Panc1 (cell line): ENCODE data around the gene ALDOC. TPM values are rescaled to one million over a fixed set of nuclear protein-coding genes. Genes with fewer than 3 reads are reported as not detected.

ENCODE experiments used
- ATAC-seq: fragments of 200-7000 bp; cut with Tn5 transposase; 2 replicates; pipeline ENCODE4 v1.9.1; 2020; ENCODE audit warnings: mild to moderate bottlenecking, moderate library complexity
- BruUV-seq: library from RNA; stranded (reverse); fragments of 400-500 nt; replicated peaks from 2 replicates; lab custom pipeline; 2021; lab: Mats Ljungman, UMichigan
- CTCF ChIA-PET: fragments of 300-600 bp; sonication (Branson Sonifier 250); formaldehyde crosslinking; loops from one replicate; lab custom pipeline; 2022; ENCODE audit warnings: antibody characterized with exemption; lab: Charles Lee
- POLR2A ChIA-PET: fragments of 300-600 bp; sonication (Branson Sonifier 250); formaldehyde crosslinking; loops from one replicate; lab custom pipeline; 2022; ENCODE audit warnings: antibody characterized with exemption; lab: Charles Lee
- DNase-seq: peaks from one replicate; pipeline ENCODE4 v3.0.0-alpha.2; 2010; ENCODE audit warnings: low read depth, low spot score
- H3K27ac ChIP-seq: 2 replicates; pipeline ENCODE4 v1.5.1; 2011; ENCODE audit warnings: mild to moderate bottlenecking, low read length, inconsistent platforms
- H3K27me3 ChIP-seq: fragments of 200-500 bp; sonication (Bioruptor generic); 2 replicates; pipeline ENCODE4 v1.6.0; 2014; ENCODE audit warnings: low read length, inconsistent platforms; ENCODE audit not compliant: control insufficient read depth, insufficient read depth
- H3K36me3 ChIP-seq: fragments of 200-500 bp; sonication (Bioruptor generic); 2 replicates; pipeline ENCODE4 v1.5.1; 2014; ENCODE audit warnings: inconsistent platforms, mild to moderate bottlenecking, low read length, moderate library complexity; ENCODE audit not compliant: control insufficient read depth, insufficient read depth
- H3K4me1 ChIP-seq: 2 replicates; pipeline ENCODE4 v1.5.1; 2011; ENCODE audit warnings: inconsistent platforms, mild to moderate bottlenecking, low read length, moderate library complexity; ENCODE audit not compliant: control insufficient read depth, insufficient read depth
- H3K4me3 ChIP-seq, 2 experiments: 2 replicates each; pipeline ENCODE4 v1.5.1; 2011 to 2012; ENCODE audit warnings: low read depth in 2 of 2, low read length in 2 of 2, mild to moderate bottlenecking in 2 of 2, inconsistent platforms in 1 of 2, moderate library complexity in 1 of 2
- H3K9me3 ChIP-seq: fragments of 200-500 bp; sonication (Bioruptor generic); 2 replicates; pipeline ENCODE4 v1.5.1; 2014; ENCODE audit warnings: low read depth, mild to moderate bottlenecking, inconsistent platforms, low read length, moderate library complexity; ENCODE audit not compliant: control insufficient read depth, insufficient read depth
- POLR2AphosphoS5 ChIP-seq: IDR thresholded peaks from 2 replicates; pipeline ENCODE4 v1.6.1; 2012; ENCODE audit warnings: mild to moderate bottlenecking, low read depth, low read length, moderate library complexity
- SIN3A ChIP-seq: IDR thresholded peaks from 2 replicates; pipeline ENCODE4 v1.6.1; 2012; ENCODE audit warnings: low read depth, mild to moderate bottlenecking, low read length, moderate library complexity, borderline replicate concordance; ENCODE audit not compliant: insufficient read depth
- TCF7L2 ChIP-seq: IDR thresholded peaks from 2 replicates; pipeline ENCODE4 v1.6.1; 2011; ENCODE audit warnings: mild to moderate bottlenecking, low read depth, low read length, inconsistent platforms
- in situ Hi-C: cut with HindIII; loops from 2 replicates; pipeline ENCODE4 v1.10.0; 2016; ENCODE audit warnings: low sequenced_read_pairs, low pct_unique_long_range_greater_than_20kb
- intact Hi-C: fragments of 100-400 bp; cut with micrococcal nuclease; formaldehyde crosslinking; loops from one replicate; pipeline ENCODE4 v1.10.0; 2022; ENCODE audit not compliant: unreplicated experiment
- total RNA-seq: library from RNA; stranded (reverse); gene quantifications from one replicate; pipeline ENCODE4 v1.2.1, GENCODE V29; 2021; ENCODE audit not compliant: unreplicated experiment
- TF ChIP-seq, protein P1 (sequence below): fragments of 450-650 bp; IDR thresholded peaks from 2 replicates; pipeline ENCODE4 v1.5.1; 2017; ENCODE audit warnings: mild to moderate bottlenecking
- TF ChIP-seq, protein P2 (sequence below), 2 experiments: IDR thresholded peaks; 2 replicates each; pipeline ENCODE4 v1.6.1; 2011 to 2012; ENCODE audit warnings: low read depth in 2 of 2, control low read depth in 1 of 2, low read length in 1 of 2, mild to moderate bottlenecking in 1 of 2, moderate library complexity in 1 of 2; ENCODE audit not compliant: insufficient read depth in 1 of 2

Gene ALDOC
- total RNA-seq, 1 experiment from 2014 or later: 13.4 TPM

GRCh38 chr17:28547096-28547622 is 29.5 kb downstream of the ALDOC start:
- CTCF ChIA-PET: interaction anchor here (0.6 to 0.7 kb wide), 3 partner anchors 19 to 80 kb away, joined by 3 to 13 read pairs (median 3); no protein-coding TSS in a partner anchor
- H3K9me3 ChIP-seq: no peaks in the 10 kb centered on the region
- in situ Hi-C loops: no loop called here
- no peak overlapping the region for H3K27ac ChIP-seq
- BruUV-seq: TSS peak; percentile 57
- no peak overlapping the region for H3K4me3 ChIP-seq
- intact Hi-C loops: no loop called here
- 0 out of 2 replicates have a peak, but pooled peaks cover 6% of the 10 kb centered on the region for H3K4me1 ChIP-seq
- H3K36me3 ChIP-seq: no peaks in the 10 kb centered on the region
- TF ChIP-seq, protein P1, sequence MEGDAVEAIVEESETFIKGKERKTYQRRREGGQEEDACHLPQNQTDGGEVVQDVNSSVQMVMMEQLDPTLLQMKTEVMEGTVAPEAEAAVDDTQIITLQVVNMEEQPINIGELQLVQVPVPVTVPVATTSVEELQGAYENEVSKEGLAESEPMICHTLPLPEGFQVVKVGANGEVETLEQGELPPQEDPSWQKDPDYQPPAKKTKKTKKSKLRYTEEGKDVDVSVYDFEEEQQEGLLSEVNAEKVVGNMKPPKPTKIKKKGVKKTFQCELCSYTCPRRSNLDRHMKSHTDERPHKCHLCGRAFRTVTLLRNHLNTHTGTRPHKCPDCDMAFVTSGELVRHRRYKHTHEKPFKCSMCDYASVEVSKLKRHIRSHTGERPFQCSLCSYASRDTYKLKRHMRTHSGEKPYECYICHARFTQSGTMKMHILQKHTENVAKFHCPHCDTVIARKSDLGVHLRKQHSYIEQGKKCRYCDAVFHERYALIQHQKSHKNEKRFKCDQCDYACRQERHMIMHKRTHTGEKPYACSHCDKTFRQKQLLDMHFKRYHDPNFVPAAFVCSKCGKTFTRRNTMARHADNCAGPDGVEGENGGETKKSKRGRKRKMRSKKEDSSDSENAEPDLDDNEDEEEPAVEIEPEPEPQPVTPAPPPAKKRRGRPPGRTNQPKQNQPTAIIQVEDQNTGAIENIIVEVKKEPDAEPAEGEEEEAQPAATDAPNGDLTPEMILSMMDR: no peak
- TF ChIP-seq POLR2AphosphoS5 (no peak), TCF7L2 (no peak), SIN3A (no peak)
- TF ChIP-seq, protein P2, sequence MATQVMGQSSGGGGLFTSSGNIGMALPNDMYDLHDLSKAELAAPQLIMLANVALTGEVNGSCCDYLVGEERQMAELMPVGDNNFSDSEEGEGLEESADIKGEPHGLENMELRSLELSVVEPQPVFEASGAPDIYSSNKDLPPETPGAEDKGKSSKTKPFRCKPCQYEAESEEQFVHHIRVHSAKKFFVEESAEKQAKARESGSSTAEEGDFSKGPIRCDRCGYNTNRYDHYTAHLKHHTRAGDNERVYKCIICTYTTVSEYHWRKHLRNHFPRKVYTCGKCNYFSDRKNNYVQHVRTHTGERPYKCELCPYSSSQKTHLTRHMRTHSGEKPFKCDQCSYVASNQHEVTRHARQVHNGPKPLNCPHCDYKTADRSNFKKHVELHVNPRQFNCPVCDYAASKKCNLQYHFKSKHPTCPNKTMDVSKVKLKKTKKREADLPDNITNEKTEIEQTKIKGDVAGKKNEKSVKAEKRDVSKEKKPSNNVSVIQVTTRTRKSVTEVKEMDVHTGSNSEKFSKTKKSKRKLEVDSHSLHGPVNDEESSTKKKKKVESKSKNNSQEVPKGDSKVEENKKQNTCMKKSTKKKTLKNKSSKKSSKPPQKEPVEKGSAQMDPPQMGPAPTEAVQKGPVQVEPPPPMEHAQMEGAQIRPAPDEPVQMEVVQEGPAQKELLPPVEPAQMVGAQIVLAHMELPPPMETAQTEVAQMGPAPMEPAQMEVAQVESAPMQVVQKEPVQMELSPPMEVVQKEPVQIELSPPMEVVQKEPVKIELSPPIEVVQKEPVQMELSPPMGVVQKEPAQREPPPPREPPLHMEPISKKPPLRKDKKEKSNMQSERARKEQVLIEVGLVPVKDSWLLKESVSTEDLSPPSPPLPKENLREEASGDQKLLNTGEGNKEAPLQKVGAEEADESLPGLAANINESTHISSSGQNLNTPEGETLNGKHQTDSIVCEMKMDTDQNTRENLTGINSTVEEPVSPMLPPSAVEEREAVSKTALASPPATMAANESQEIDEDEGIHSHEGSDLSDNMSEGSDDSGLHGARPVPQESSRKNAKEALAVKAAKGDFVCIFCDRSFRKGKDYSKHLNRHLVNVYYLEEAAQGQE (IDR thresholded peaks at IDR 0.05; ENCODE audit: insufficient read depth in 1 of 2, low read depth in 2 of 2, low read length in 1 of 2): no peak
- DNase-seq (no peak), ATAC-seq (no peak)
- H3K27me3 ChIP-seq: no peaks in the 10 kb centered on the region
- POLR2A ChIA-PET: no interaction called here

DNA sequence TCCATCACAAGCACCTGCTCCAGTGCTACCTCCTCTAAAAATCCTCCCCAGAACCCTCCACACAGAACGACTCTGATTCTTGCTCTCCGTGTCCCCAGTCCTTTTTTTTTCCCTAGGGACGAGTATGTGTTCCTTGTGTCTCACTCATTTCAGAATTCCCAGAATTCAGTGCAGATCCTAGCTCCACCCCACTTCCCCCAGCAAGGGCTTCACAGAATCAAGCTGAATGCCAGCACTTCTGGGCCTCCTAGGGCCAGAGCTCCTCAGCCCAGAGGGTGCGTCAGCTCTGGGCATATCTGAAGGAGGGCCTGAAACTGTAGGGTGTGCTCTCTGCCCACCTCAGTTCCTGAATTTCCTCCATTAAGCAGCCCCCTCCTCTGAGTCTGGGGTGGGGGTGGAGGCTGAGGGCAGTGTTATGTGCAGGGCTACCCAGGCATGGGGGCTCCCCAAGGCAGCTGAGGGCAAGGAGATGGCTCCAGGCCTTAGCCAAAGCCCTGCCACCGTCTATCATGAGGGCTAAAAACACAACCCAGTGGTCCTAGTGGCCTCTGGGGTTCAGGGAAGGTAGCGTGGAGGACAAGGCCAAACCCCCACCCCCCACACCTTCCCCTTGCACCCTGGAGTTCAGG is 30.8 kb downstream of the ALDOC start:
- H3K27me3 ChIP-seq: no peaks in the 10 kb centered on the region
- no peaks in the 10 kb centered on the region for H3K36me3 ChIP-seq
- H3K9me3 ChIP-seq: no peaks in the 10 kb centered on the region
- TF ChIP-seq, protein P2 (IDR thresholded peaks at IDR 0.05; ENCODE audit: insufficient read depth in 1 of 2, low read depth in 2 of 2, low read length in 1 of 2): no peak
- TF ChIP-seq SIN3A (no peak), TCF7L2 (no peak), POLR2AphosphoS5 (no peak)
- no peak overlapping the region for H3K4me3 ChIP-seq
- POLR2A ChIA-PET: no interaction called here
- CTCF ChIA-PET: interaction anchor here (0.7 kb wide), 1 partner anchor 9 kb away, joined by 5 read pairs; no protein-coding TSS in a partner anchor
- H3K4me1 ChIP-seq: no peaks in the 10 kb centered on the region
- no peak for DNase-seq
- intact Hi-C loops: no loop called here
- no peak overlapping the region for H3K27ac ChIP-seq
- in situ Hi-C loops: no loop called here
- BruUV-seq: no TSS peak
- ATAC-seq: no peak
